Measurements from ENCODE around the gene NFATC1. TPM values are rescaled to one million over a fixed set of nuclear protein-coding genes. Genes with fewer than 3 reads are reported as not detected.

The NFATC1 gene
- total RNA-seq, 1 donor from 2014 or later: 0.46 TPM

- no peak for TF ChIP-seq CTCF (conservative IDR thresholded peaks at IDR 0.05; ENCODE audit: low read depth, low read length)
- H3K4me3 ChIP-seq (ENCODE audit: low read depth, low read length): no peak overlapping the region
- no peak for DNase-seq (ENCODE audit: low read depth)
Observed at GRCh38 chr18:79355433-79356335, 40.0 kb upstream of the NFATC1 start.

DNA sequence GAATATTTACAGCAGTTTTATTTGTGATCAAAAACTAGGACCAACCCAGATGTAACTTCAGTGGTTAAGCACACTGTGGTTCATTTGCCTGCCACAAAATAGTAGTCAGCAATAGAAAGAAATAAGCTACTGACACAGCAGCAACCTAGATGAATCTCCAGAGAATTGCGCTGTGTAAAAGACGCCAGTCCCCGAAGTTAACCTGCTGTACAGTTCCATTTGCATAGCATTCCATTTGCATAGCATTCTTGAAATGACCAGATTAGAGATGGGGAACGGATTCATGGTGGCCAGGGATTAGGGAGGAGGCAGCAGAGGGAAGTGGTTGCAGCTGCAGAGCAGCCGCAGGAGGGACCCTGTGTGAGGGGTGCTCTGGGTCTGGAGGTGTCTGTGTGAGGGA lies 39.3 kb upstream of the NFATC1 start:
- no peak for DNase-seq (ENCODE audit: low read depth)
- H3K4me3 ChIP-seq (ENCODE audit: low read depth, low read length): no peak overlapping the region
- TF ChIP-seq CTCF (conservative IDR thresholded peaks at IDR 0.05; ENCODE audit: low read depth, low read length): no peak

DNA sequence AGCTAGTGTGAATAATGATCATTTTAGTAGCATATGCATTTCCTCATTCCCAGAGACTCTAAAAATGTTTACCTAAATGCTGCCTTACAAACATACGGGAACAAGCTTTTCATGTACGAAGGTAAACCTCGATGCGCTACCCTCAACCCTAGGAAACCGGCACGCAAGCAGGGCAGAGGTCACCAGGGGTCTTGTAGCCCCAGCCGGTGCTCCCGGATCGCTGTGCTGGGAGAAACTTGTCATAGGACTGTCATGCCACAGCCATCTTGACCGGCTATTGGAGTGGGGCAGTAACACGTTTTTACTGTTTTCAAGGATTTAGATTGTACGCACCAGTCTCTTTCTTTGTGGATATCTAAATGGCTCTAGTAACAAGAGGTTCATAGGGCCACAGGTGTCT lies 34.8 kb upstream of the NFATC1 start:
- no peak for DNase-seq (ENCODE audit: low read depth)
- no peak for TF ChIP-seq CTCF (conservative IDR thresholded peaks at IDR 0.05; ENCODE audit: low read depth, low read length)
- no peak overlapping the region for H3K4me3 ChIP-seq (ENCODE audit: low read depth, low read length)

DNA sequence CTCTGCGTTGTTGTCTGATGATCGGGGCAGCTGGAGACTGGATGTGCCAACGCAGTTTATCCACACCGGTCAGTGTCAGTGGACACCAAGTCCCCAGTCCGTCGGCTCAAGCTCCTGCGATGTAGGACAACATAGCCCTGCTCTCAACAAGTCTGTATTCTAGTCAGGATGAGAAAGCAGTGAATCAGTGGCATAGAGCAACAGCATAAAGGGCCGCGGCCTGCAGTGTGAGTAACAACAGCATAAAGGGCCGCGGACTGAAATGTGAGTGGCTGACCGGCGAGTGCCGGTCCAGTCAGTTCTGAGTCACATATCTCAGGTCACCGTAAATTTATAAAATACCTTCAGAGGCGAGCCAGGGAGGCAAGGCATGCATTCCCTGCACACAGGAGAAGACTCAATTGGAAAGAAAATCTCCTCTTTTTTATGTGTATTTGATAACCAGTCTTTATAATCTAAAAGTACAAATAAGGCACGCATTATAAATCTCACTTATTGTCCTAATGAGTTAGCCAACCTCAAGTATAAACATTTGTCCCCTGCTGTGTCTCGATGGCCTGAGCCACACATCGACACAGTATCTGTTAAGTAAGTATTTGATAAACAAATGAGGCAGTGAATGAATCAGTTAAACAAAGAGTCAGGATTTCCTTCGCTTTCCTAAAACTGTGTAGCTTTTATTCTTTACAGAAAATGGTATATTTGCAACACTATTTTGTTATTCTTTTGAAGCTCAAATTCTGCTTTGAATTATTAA lies 33.8 kb upstream of the NFATC1 start:
- no peak for DNase-seq (ENCODE audit: low read depth)
- no peak for TF ChIP-seq CTCF (conservative IDR thresholded peaks at IDR 0.05; ENCODE audit: low read depth, low read length)
- H3K4me3 ChIP-seq (ENCODE audit: low read depth, low read length): no peak overlapping the region

GRCh38 chr18:79365701-79366100 lies 30.0 kb upstream of the NFATC1 start:
- no peak for DNase-seq (ENCODE audit: low read depth)
- H3K4me3 ChIP-seq (ENCODE audit: low read depth, low read length): no peak overlapping the region
- TF ChIP-seq CTCF (conservative IDR thresholded peaks at IDR 0.05; ENCODE audit: low read depth, low read length): no peak

GRCh38 chr18:79366177-79367094 lies 29.3 kb upstream of the NFATC1 start:
- TF ChIP-seq CTCF (conservative IDR thresholded peaks at IDR 0.05; ENCODE audit: low read depth, low read length): no peak
- no peak for DNase-seq (ENCODE audit: low read depth)
- no peak overlapping the region for H3K4me3 ChIP-seq (ENCODE audit: low read depth, low read length)

All from epithelial cell of proximal tubule (primary cell).